HG02852 (cell line): ENCODE data around the gene SETD3.
A peak's percentile ranks its signal among the peaks of the same experiment; 100 is the strongest.

Experiments
- ATAC-seq: cut with Tn5 transposase; IDR thresholded peaks from one replicate; pipeline ENCODE4 v1.9.1; 2021; ENCODE audit warnings: mild to moderate bottlenecking, moderate library complexity; ENCODE audit not compliant: unreplicated experiment

Gene SETD3

GRCh38 chr14:99502989-99503421, 22.3 kb upstream of the SETD3 start:
- no peak for ATAC-seq

GRCh38 chr14:99497894-99498293, 17.2 kb upstream of the SETD3 start:
- no peak for ATAC-seq

- no peak for ATAC-seq
These were observed 16.7 kb upstream of the SETD3 start for GRCh38 chr14:99497341-99497740.

- no peak for ATAC-seq
These were observed 3.4 kb upstream of the SETD3 start for GRCh38 chr14:99484106-99484505.

GRCh38 chr14:99481745-99482099, 1.1 kb upstream of the SETD3 start:
- ATAC-seq = no peak

GRCh38 chr14:99480917-99481744, 472 bp upstream of the SETD3 start, which contains the start of gene CCNK:
TSS of gene CCNK (plus strand) at chr14:99481409. CDS start at chr14:99492678, 11,269 bp downstream.
- ATAC-seq = peak; percentile 86

- no peak for ATAC-seq
These were observed 1.3 kb downstream of the SETD3 start for GRCh38 chr14:99479160-99479905.

- ATAC-seq = no peak
These were observed 2.5 kb downstream of the SETD3 start for GRCh38 chr14:99478128-99478527.

GRCh38 chr14:99476864-99477263, 3.8 kb downstream of the SETD3 start:
- ATAC-seq = no peak

GRCh38 chr14:99475660-99476059, 5.0 kb downstream of the SETD3 start:
- no peak for ATAC-seq

GRCh38 chr14:99475179-99475578, 5.5 kb downstream of the SETD3 start:
- no peak for ATAC-seq

- no peak for ATAC-seq
These were observed 7.2 kb downstream of the SETD3 start for GRCh38 chr14:99473458-99473857.

- no peak for ATAC-seq
These were observed 7.7 kb downstream of the SETD3 start for GRCh38 chr14:99472937-99473336.

GRCh38 chr14:99471731-99472130, 8.9 kb downstream of the SETD3 start:
- ATAC-seq = no peak

- ATAC-seq = no peak
These were observed 11.6 kb downstream of the SETD3 start for GRCh38 chr14:99468836-99469592.

- no peak for ATAC-seq
These were observed 12.6 kb downstream of the SETD3 start for GRCh38 chr14:99468081-99468480.

GRCh38 chr14:99467336-99468078, 13.2 kb downstream of the SETD3 start:
- ATAC-seq = no peak

- no peak for ATAC-seq
These were observed 13.9 kb downstream of the SETD3 start for GRCh38 chr14:99466758-99467157.

GRCh38 chr14:99465288-99465687, 15.4 kb downstream of the SETD3 start:
- ATAC-seq = no peak

- no peak for ATAC-seq
These were observed 16.7 kb downstream of the SETD3 start for GRCh38 chr14:99463974-99464373.

GRCh38 chr14:99462210-99462609, 18.4 kb downstream of the SETD3 start:
- ATAC-seq = no peak
